Activated naive CD8-positive, alpha-beta T cell treated with anti-CD3 and anti-CD28 coated beads, Interleukin-2, amount 10 ng/mL, durations not matched to agents 7 days and 5 days (primary cell): ENCODE measurements around the gene MFSD6L. TPM values are rescaled to one million over a fixed set of nuclear protein-coding genes. Genes with fewer than 3 reads are reported as not detected.

ENCODE experiments used
- ATAC-seq: fragments of 150-1000 bp; cut with Tn5 transposase; one replicate; pipeline ENCODE4 v1.10.0; 2021; ENCODE audit warnings: low read depth, moderate library complexity
- POLR2A ChIA-PET: fragments of 350-600 bp; sonication (Branson Sonifier 250); formaldehyde crosslinking; loops from one replicate; lab custom pipeline; 2021; ENCODE audit warnings: antibody characterized with exemption; lab: Charles Lee
- DNase-seq: peaks from one replicate; pipeline ENCODE4 v3.0.0; 2021
- H3K27ac Mint-ChIP-seq: one replicate; pipeline ENCODE4 v1.8.0; 2022; ENCODE audit warnings: mild to moderate bottlenecking, mixed read lengths
- H3K27me3 Mint-ChIP-seq: one replicate; pipeline ENCODE4 v1.8.0; 2022; ENCODE audit warnings: mild to moderate bottlenecking, moderate library complexity, mixed read lengths
- H3K36me3 Mint-ChIP-seq: one replicate; pipeline ENCODE4 v1.8.0; 2021; ENCODE audit warnings: mild to moderate bottlenecking, mixed read lengths
- H3K4me1 Mint-ChIP-seq: one replicate; pipeline ENCODE4 v1.8.0; 2021; ENCODE audit warnings: mixed read lengths
- H3K4me3 Mint-ChIP-seq: one replicate; pipeline ENCODE4 v1.8.0; 2022; ENCODE audit warnings: mild to moderate bottlenecking, moderate library complexity, mixed read lengths
- H3K9me3 Mint-ChIP-seq: one replicate; pipeline ENCODE4 v1.8.0; 2021; ENCODE audit warnings: mixed read lengths
- total RNA-seq, 2 experiments: library from RNA; stranded (reverse); gene quantifications; one replicate each; pipeline ENCODE4 v1.2.3, GENCODE V29; 2021

The MFSD6L gene
- total RNA-seq, 2 experiments from 2014 or later = 0.94 to 0.97 TPM

DNA sequence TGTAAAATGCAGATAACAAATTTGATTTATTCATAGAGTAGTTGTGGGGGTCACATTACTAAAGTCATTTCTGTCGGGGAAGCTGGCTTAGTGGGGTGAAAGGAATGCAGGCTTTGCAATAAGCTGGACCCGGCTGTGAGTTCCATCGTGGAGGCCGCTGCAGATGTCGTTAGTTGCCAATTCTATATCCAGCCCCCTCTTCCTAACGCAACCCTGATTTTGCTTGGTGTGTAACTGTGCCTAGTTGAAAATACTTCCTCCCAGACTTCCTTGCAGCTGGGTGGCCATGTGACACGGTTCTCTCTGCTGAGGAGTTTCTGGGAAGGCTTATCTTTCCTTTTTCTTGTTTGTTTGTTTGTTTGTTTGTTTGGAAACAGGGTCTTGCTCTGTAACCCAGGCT lies 4.5 kb downstream of the MFSD6L start:
- H3K27ac Mint-ChIP-seq = no peak overlapping the region
- no peak overlapping the region for H3K4me3 Mint-ChIP-seq
- DNase-seq (no peak), ATAC-seq (no peak)
- H3K27me3 Mint-ChIP-seq = peaks cover 5% of the 10 kb centered on the region
- H3K9me3 Mint-ChIP-seq = peaks cover 9% of the 10 kb centered on the region
- POLR2A ChIA-PET = no interaction called here
- H3K36me3 Mint-ChIP-seq = no peaks in the 10 kb centered on the region
- peaks cover 12% of the 10 kb centered on the region for H3K4me1 Mint-ChIP-seq

DNA sequence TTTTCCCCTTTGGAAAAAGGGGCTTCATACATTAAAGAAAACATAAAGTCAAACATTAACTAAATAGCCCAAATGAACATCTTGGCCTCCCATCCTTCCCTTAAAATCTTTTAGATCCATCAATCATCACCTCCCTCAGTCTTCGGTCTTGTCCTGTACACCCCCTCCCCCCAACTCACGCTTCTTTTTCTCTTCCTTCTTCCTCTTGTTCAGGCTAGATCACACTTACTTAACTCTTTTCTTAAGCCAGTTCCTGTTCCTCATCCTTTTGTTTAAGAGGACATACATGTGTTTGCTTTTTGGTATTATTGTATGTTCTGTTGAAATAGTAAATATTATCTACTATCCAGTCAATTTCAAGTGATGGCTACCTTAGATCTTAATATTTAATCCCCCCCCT lies 5.5 kb downstream of the MFSD6L start:
- Mint-ChIP-seq H3K36me3 (no peaks in the 10 kb centered on the region), H3K27me3 (peaks cover 7% of the 10 kb centered on the region), H3K9me3 (peaks cover 9% of the 10 kb centered on the region), H3K4me3 (no peak overlapping the region), H3K4me1 (peaks cover 12% of the 10 kb centered on the region), H3K27ac (no peak overlapping the region)
- no peak for DNase-seq
- no peak for ATAC-seq
- POLR2A ChIA-PET = no interaction called here

DNA sequence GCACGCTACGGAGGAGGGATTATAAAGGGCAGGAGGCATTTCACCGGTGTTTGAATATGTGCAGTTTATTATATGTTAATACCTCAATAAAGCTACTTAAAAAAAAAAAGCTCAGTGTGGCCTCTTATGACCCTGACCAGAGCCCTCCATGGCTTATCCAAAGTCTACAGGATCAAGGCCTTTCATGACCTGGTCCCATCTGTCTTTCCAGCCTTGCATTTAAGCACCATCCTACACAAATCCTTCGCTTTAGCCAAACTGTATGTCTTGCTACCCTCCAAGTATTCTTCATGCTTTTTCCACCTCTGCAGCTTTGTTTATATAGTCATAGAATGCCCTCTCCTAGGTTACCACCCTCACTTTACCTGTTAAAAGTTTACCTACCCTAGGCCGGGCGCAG lies 6.5 kb downstream of the MFSD6L start:
- no peak overlapping the region for H3K27ac Mint-ChIP-seq

DNA sequence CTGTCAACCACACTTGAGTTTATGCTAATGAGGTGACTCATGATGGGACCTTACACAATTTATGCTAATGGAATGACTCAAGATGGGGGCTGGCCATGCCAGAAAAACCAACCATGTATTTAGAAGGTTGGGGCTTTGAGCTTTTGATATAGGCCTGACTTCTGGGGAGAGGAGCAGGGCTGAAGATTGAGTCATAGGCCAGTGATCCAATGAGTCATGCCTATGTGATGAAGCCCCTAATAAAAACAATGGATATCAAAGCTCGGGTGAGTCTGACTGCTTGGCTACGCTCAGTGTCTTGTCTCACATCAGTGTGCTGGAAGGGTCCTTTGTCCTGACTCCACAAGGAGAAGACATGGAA lies 7.3 kb downstream of the MFSD6L start:
- Mint-ChIP-seq H3K36me3 (no peaks in the 10 kb centered on the region), H3K27ac (no peak overlapping the region), H3K27me3 (peaks cover 5% of the 10 kb centered on the region), H3K9me3 (peaks cover 9% of the 10 kb centered on the region), H3K4me1 (peaks cover 12% of the 10 kb centered on the region), H3K4me3 (no peak overlapping the region)
- POLR2A ChIA-PET = no interaction called here
- ATAC-seq = no peak
- DNase-seq = no peak

More for the DNA sequence above, 6.5 kb downstream of the MFSD6L start:
- Mint-ChIP-seq H3K9me3 (peaks cover 9% of the 10 kb centered on the region), H3K36me3 (no peaks in the 10 kb centered on the region), H3K27me3 (peaks cover 7% of the 10 kb centered on the region), H3K4me1 (peaks cover 12% of the 10 kb centered on the region), H3K4me3 (no peak overlapping the region)
- no peak for DNase-seq
- POLR2A ChIA-PET = no interaction called here
- no peak for ATAC-seq

DNA sequence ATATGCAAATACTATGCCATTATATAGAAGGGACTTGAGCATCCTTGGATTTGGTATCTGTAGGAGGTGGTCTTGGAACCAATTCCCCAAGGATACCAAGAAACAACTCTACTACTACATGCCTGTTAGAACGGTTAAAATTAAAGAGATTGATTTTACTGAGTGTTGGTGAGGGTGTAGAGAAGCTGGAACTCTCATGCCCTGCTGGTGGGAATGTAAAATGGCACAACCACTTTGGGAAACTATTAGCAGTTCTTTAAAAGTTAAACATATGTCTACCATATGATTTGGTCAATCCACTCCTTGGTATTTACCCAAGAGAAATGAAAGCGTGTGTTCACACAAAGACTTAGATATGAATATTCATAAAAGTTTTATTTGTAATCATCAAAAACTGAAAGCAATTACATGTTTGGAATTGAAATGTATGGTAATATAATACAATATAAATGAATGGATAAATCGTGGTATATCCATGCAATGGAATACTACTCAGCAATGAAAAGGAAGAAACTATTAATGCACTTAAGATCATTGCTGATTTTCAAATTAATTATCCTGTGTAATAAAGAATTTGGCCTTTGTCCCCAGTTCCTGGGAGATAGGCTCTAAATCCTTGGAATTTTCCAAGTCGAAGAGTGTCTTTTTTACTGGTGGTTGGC lies 7.8 kb downstream of the MFSD6L start:
- no peak for DNase-seq
- no peak overlapping the region for H3K4me3 Mint-ChIP-seq
- POLR2A ChIA-PET = no interaction called here
- H3K27me3 Mint-ChIP-seq = peaks cover 5% of the 10 kb centered on the region
- peaks cover 9% of the 10 kb centered on the region for H3K9me3 Mint-ChIP-seq
- H3K36me3 Mint-ChIP-seq = no peaks in the 10 kb centered on the region
- no peak for ATAC-seq
- H3K27ac Mint-ChIP-seq = no peak overlapping the region
- peaks cover 12% of the 10 kb centered on the region for H3K4me1 Mint-ChIP-seq

DNA sequence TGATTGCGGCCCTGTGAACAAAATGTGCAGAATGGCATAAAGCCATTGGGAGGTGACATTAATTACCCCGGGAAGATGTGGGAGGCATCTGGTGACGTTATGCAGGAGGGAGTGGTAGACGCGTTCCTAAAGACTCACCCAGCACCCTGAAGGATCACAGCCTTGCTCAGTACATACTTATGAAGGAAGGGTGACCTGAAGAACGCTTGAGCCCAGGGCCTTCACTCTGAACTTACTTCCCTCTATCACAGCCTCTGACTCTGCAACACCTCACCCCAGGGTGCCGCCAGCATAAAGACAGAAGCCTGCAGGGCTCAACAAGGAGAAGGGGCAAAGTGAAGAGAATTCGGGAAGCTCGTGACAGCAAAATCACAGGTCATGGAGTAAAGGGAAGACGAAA lies 9.4 kb downstream of the MFSD6L start:
- Mint-ChIP-seq H3K4me1 (peaks cover 11% of the 10 kb centered on the region), H3K36me3 (no peaks in the 10 kb centered on the region), H3K27me3 (peaks cover 7% of the 10 kb centered on the region), H3K4me3 (no peak overlapping the region), H3K9me3 (peaks cover 9% of the 10 kb centered on the region), H3K27ac (no peak overlapping the region)
- DNase-seq (no peak), ATAC-seq (no peak)
- POLR2A ChIA-PET = no interaction called here

DNA sequence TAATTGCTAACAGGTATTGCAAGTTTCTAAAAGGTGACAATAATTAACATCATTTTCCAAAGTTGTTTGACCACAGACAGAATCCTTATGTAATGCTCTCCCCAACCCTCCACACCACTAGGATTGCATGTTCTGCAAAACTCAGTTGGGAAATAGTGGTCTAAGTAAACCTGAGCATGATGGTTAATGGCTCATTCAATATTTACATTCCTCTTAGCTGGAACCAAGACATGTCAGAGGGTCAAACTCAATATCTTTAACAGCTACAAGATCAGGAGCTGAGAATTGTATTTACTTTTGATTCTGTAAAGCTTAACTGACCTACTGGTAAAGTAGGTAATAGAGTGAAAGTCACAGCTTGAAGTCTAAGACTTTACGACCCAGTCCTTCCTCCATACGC lies 10.2 kb downstream of the MFSD6L start:
- no peak overlapping the region for H3K27ac Mint-ChIP-seq
- DNase-seq (no peak), ATAC-seq (no peak)
- H3K9me3 Mint-ChIP-seq = peaks cover 9% of the 10 kb centered on the region
- peaks cover 7% of the 10 kb centered on the region for H3K27me3 Mint-ChIP-seq
- H3K4me1 Mint-ChIP-seq = peaks cover 9% of the 10 kb centered on the region
- POLR2A ChIA-PET = no interaction called here
- H3K36me3 Mint-ChIP-seq = no peaks in the 10 kb centered on the region
- H3K4me3 Mint-ChIP-seq = no peak overlapping the region

DNA sequence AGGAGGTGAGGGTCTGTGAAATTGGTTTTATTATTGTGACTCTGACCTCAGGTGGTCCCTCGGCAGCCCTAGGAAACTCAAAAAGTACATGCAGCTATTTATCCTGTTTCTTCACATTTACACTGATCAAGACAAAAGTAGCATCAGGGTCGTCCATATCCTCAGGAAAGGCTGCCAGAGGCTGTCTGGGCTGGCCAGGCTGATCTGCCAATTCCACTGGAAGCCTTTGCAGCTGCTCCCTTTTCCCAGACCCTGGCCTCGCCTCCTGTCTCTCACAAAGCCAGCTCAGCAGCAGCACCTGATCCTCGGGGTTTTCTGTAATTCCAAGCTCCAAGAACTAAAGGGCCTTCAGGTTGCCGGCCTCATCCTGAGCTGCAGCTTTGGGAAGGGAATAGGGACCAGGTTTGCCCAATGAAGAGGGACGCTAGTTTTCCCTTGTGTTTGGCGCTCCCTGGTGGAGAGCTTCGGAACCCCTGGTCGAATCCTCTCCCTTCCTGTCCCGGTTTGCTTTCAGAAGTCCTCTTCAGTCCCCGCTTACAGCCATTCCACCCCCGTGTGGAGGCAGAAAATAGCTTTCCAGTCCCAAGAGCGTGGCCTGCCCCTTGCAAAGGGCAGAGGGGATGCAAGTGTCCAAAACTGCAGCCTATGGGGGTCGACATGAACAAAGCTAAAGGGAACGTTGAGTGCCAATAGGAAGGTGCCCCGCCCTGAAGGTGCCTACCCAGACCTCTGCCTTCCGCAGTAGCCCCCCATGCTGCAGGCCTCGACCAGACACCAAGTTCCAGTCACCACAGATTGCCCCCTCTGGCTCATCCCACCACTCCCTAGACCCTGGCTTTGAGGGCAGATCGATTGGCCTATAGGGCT lies 13.4 kb downstream of the MFSD6L start:
- ATAC-seq = peak; percentile 58
- Mint-ChIP-seq H3K27ac (no peak overlapping the region), H3K4me1 (peaks cover 14% of the 10 kb centered on the region), H3K9me3 (no peaks in the 10 kb centered on the region), H3K27me3 (peaks cover 9% of the 10 kb centered on the region), H3K4me3 (no peak overlapping the region), H3K36me3 (no peaks in the 10 kb centered on the region)
- peak; percentile 72 for DNase-seq
- POLR2A ChIA-PET = no interaction called here

DNA sequence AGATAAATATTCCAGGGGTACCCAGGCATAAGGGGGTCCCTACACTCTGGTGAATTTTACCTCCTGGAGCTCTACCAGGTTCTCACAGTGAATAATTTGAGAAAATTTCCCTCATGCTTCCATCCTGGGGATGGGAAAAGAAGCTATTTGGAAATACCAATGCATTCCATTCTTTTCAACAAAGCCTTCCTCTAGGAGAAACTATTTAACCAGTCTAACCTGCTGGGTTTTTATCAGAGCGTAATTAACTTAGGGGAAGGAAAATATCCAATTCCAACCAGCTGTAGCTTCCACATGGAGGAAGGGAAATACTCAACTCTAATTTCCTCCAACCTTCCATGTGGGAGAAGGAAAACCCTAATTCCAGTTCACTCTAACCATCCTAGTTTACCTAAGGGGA lies 17.0 kb downstream of the MFSD6L start:
- Mint-ChIP-seq H3K4me1 (peaks cover 6% of the 10 kb centered on the region), H3K9me3 (no peaks in the 10 kb centered on the region), H3K4me3 (no peak overlapping the region), H3K36me3 (no peaks in the 10 kb centered on the region), H3K27ac (no peak overlapping the region), H3K27me3 (peaks cover 21% of the 10 kb centered on the region)
- DNase-seq (no peak), ATAC-seq (no peak)
- POLR2A ChIA-PET = no interaction called here

DNA sequence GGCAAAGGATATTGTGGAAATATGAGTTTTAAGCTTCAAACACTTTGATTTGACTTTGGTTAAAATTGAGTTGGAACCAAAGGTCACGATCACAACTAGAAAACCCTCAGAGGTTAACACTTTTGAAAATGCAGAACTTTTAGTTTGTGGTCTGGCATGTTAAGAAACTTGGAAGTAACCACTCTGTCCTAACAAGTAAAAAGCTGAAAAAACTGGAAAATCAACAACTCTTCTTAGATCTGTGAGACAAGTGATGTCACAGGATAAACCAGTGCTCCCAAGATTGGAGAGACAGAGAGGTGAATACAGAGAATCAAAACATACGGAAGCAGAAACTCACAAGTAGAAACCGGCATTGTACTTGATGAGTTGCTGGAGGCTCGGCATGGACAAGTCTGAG lies 17.4 kb downstream of the MFSD6L start:
- Mint-ChIP-seq H3K9me3 (no peaks in the 10 kb centered on the region), H3K4me3 (no peak overlapping the region), H3K27ac (no peak overlapping the region), H3K36me3 (no peaks in the 10 kb centered on the region), H3K4me1 (peaks cover 6% of the 10 kb centered on the region), H3K27me3 (peaks cover 25% of the 10 kb centered on the region)
- no peak for ATAC-seq
- DNase-seq = no peak
- POLR2A ChIA-PET = no interaction called here

DNA sequence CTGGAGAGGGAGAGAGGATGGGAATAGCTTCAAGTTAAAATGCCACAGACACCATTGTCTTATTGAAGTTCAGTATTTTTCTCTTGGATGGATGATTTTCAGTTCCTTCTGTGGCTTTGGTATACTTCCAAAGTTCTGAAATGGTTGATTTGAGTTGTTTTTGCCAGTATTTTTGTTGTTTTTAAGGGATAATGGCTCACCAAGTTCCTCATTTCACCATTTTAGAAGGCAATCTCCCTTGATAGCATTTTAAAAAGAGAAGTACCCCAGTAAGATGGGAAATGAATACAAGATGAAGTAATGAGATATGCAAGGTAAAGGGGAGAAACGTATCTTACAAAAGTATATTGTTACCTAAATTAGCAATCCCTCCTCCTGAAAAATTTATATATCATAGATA lies 22.3 kb downstream of the MFSD6L start:
- H3K9me3 Mint-ChIP-seq = peaks cover 3% of the 10 kb centered on the region
- no peaks in the 10 kb centered on the region for H3K36me3 Mint-ChIP-seq
- H3K27me3 Mint-ChIP-seq = peaks cover 40% of the 10 kb centered on the region
- ATAC-seq (no peak), DNase-seq (no peak)
- peaks cover 6% of the 10 kb centered on the region for H3K4me1 Mint-ChIP-seq
- H3K4me3 Mint-ChIP-seq = no peak overlapping the region
- H3K27ac Mint-ChIP-seq = no peak overlapping the region
- POLR2A ChIA-PET = no interaction called here

DNA sequence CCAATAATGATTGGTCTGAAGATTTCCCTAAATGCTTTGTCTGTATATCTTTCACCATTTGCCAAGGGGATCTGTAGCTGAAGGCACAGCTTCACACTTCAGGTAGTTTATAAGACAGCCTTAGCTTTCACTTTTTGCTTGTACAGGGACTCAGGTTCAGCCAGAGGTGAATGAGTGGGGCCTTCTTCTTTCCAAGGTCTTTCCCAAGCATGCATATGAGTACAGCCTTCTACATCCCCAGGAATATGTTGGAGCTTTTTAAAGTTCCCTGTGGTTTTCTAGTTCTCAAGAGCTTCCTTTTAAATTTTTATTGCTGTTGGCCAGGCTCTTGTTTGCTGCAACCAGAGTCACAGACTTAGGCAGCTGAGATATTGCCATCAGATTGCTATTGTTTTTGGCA lies 22.9 kb downstream of the MFSD6L start:
- no peak for DNase-seq
- peaks cover 40% of the 10 kb centered on the region for H3K27me3 Mint-ChIP-seq
- H3K9me3 Mint-ChIP-seq = peaks cover 3% of the 10 kb centered on the region
- H3K4me1 Mint-ChIP-seq = peaks cover 2% of the 10 kb centered on the region
- no peak overlapping the region for H3K4me3 Mint-ChIP-seq
- no peak for ATAC-seq
- no peak overlapping the region for H3K27ac Mint-ChIP-seq
- no peaks in the 10 kb centered on the region for H3K36me3 Mint-ChIP-seq
- POLR2A ChIA-PET = no interaction called here

DNA sequence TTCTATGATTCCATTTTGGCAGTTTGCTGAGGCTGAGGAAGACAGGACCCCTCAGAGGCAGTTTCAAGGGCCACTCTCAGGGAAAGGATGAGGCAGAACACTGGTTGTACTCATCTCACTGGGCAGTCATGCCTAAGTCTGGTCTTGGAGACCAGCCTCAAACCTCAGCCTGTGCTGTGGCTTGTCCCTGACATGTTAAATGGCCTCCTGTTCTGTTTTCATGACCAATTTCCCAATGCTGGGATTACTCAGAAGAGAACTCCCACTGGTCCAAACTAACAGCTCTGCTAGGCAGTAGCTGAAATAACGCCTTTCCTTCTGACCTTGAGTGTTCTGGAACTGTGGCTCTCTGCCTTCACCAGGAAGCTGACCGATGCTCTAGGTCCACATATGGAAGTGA lies 32.4 kb downstream of the MFSD6L start:
- Mint-ChIP-seq H3K4me1 (no peaks in the 10 kb centered on the region), H3K27ac (no peak overlapping the region), H3K9me3 (no peaks in the 10 kb centered on the region), H3K4me3 (no peak overlapping the region), H3K27me3 (peaks cover 21% of the 10 kb centered on the region), H3K36me3 (no peaks in the 10 kb centered on the region)
- ATAC-seq (no peak), DNase-seq (no peak)
- POLR2A ChIA-PET = interaction anchor here (0.5 kb wide), 1 partner anchor 773 kb away, joined by 6 read pairs; no protein-coding TSS in a partner anchor

DNA sequence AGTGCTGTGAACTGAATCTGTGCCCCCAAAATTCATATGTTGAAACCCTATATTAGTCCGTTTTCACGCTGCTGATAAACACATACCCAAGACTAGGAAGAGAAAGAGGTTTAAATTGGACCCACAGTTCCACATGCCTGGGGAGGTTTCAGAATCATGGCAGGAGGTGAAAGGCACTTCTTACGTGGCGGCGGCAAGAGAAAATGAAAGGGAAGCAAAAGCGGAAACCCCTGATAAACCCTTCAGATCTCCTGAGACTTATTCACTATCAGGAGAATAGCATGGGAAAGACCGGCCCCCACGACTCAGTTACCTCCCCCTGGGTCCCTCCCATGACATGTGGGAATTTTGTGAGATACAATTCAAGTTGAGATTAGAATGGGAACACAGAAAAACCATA lies 37.2 kb downstream of the MFSD6L start:
- Mint-ChIP-seq H3K4me1 (no peaks in the 10 kb centered on the region), H3K27ac (no peak overlapping the region), H3K9me3 (no peaks in the 10 kb centered on the region), H3K27me3 (peaks cover 25% of the 10 kb centered on the region), H3K36me3 (no peaks in the 10 kb centered on the region), H3K4me3 (no peak overlapping the region)
- ATAC-seq (no peak), DNase-seq (no peak)
- POLR2A ChIA-PET = no interaction called here
